WTC11 (cell line): ENCODE data around the gene MYOM3.

ENCODE experiments used
- CREB1 ChIP-seq: sonication (generic); formaldehyde crosslinking; IDR thresholded peaks from 2 replicates; pipeline ENCODE4 v1.8.0; 2023; ENCODE audit warnings: mild to moderate bottlenecking, missing genetic modification reagents
- CREM ChIP-seq: sonication (generic); formaldehyde crosslinking; IDR thresholded peaks from 2 replicates; pipeline ENCODE4 v1.8.1; 2022; ENCODE audit warnings: mild to moderate bottlenecking, missing genetic modification reagents, moderate library complexity
- GABPB1 ChIP-seq: sonication (generic); formaldehyde crosslinking; IDR thresholded peaks from 2 replicates; pipeline ENCODE4 v1.8.1; 2023; ENCODE audit warnings: mild to moderate bottlenecking, missing genetic modification reagents
- HMGA2 ChIP-seq: fragments of 250-450 bp; sonication (Bioruptor Pico); IDR thresholded peaks from 2 replicates; pipeline ENCODE4 v1.4.0; 2021; ENCODE audit warnings: mild to moderate bottlenecking, moderate library complexity
- SMAD3 ChIP-seq: sonication (generic); formaldehyde crosslinking; IDR thresholded peaks from 2 replicates; pipeline ENCODE4 v1.8.0; 2022; ENCODE audit warnings: missing genetic modification reagents, mild to moderate bottlenecking, borderline replicate concordance
- TEAD1 ChIP-seq: sonication (generic); formaldehyde crosslinking; IDR thresholded peaks from 2 replicates; pipeline ENCODE4 v1.8.0; 2022; ENCODE audit warnings: mild to moderate bottlenecking, missing genetic modification reagents
- TF ChIP-seq, protein P1 (sequence below): fragments of 200-600 bp; IDR thresholded peaks from 2 replicates; pipeline ENCODE4 v1.8.0; 2022; ENCODE audit warnings: antibody characterized with exemption
- TF ChIP-seq, protein P2 (sequence below): sonication (generic); formaldehyde crosslinking; IDR thresholded peaks from 2 replicates; pipeline ENCODE4 v1.8.0; 2022; ENCODE audit warnings: mild to moderate bottlenecking, missing genetic modification reagents
- TF ChIP-seq, protein P3 (sequence below): sonication (generic); formaldehyde crosslinking; conservative IDR thresholded peaks from 2 replicates; pipeline ENCODE4 v1.8.1; 2022; ENCODE audit warnings: mild to moderate bottlenecking, missing genetic modification reagents
- TF ChIP-seq, protein P4 (sequence below): sonication (generic); formaldehyde crosslinking; IDR thresholded peaks from 2 replicates; pipeline ENCODE4 v1.8.0; 2022; ENCODE audit warnings: missing genetic modification reagents

DNA sequence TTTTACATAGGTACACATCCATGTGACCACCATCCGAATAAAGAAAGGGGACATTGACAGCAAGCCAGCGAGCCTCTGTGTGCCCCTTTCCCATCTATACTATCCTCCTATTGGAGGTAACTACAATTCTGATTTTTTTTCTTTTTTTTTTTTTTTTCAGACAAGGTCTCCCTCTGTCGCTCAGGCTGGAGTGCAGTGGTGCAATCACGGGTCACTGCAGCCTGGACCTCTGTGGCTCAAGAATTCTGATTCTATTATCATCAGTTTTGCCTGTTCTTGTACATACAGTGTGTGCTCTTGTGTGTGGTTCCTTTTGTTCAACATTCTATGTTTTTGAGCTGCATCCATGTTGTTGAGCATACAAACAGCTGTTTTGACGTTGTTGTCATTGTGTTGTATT is 75.8 kb downstream of the MYOM3 start:
- no peak for TF ChIP-seq GABPB1 (CRISPR knock-in tag)
- TF ChIP-seq, protein P1, sequence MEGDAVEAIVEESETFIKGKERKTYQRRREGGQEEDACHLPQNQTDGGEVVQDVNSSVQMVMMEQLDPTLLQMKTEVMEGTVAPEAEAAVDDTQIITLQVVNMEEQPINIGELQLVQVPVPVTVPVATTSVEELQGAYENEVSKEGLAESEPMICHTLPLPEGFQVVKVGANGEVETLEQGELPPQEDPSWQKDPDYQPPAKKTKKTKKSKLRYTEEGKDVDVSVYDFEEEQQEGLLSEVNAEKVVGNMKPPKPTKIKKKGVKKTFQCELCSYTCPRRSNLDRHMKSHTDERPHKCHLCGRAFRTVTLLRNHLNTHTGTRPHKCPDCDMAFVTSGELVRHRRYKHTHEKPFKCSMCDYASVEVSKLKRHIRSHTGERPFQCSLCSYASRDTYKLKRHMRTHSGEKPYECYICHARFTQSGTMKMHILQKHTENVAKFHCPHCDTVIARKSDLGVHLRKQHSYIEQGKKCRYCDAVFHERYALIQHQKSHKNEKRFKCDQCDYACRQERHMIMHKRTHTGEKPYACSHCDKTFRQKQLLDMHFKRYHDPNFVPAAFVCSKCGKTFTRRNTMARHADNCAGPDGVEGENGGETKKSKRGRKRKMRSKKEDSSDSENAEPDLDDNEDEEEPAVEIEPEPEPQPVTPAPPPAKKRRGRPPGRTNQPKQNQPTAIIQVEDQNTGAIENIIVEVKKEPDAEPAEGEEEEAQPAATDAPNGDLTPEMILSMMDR = no peak
- TF ChIP-seq SMAD3 (CRISPR knock-in tag) = no peak
- TF ChIP-seq, protein P2, sequence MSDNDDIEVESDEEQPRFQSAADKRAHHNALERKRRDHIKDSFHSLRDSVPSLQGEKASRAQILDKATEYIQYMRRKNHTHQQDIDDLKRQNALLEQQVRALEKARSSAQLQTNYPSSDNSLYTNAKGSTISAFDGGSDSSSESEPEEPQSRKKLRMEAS (CRISPR knock-in tag) = no peak
- no peak for TF ChIP-seq CREB1 (CRISPR knock-in tag)
- TF ChIP-seq, protein P3, sequence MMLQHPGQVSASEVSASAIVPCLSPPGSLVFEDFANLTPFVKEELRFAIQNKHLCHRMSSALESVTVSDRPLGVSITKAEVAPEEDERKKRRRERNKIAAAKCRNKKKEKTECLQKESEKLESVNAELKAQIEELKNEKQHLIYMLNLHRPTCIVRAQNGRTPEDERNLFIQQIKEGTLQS (CRISPR knock-in tag) = no peak
- no peak for TF ChIP-seq HMGA2 (CRISPR knock-in tag)
- TF ChIP-seq, protein P4, sequence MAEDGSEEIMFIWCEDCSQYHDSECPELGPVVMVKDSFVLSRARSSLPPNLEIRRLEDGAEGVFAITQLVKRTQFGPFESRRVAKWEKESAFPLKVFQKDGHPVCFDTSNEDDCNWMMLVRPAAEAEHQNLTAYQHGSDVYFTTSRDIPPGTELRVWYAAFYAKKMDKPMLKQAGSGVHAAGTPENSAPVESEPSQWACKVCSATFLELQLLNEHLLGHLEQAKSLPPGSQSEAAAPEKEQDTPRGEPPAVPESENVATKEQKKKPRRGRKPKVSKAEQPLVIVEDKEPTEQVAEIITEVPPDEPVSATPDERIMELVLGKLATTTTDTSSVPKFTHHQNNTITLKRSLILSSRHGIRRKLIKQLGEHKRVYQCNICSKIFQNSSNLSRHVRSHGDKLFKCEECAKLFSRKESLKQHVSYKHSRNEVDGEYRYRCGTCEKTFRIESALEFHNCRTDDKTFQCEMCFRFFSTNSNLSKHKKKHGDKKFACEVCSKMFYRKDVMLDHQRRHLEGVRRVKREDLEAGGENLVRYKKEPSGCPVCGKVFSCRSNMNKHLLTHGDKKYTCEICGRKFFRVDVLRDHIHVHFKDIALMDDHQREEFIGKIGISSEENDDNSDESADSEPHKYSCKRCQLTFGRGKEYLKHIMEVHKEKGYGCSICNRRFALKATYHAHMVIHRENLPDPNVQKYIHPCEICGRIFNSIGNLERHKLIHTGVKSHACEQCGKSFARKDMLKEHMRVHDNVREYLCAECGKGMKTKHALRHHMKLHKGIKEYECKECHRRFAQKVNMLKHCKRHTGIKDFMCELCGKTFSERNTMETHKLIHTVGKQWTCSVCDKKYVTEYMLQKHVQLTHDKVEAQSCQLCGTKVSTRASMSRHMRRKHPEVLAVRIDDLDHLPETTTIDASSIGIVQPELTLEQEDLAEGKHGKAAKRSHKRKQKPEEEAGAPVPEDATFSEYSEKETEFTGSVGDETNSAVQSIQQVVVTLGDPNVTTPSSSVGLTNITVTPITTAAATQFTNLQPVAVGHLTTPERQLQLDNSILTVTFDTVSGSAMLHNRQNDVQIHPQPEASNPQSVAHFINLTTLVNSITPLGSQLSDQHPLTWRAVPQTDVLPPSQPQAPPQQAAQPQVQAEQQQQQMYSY (CRISPR knock-in tag) = no peak
- TF ChIP-seq TEAD1 (CRISPR knock-in tag) = no peak
- TF ChIP-seq CREM (CRISPR knock-in tag) = no peak
